Renal cortex interstitium (tissue), 11 donors: Measurements from ENCODE around the gene THSD7A. TPM values are rescaled to one million over a fixed set of nuclear protein-coding genes. Genes with fewer than 3 reads are reported as not detected.

Experiments used
- DNase-seq, 11 donors: peaks; one replicate each; pipeline ENCODE4 v3.0.0-alpha.2; 2013; ENCODE audit warnings: low read depth in 9 of 11, low spot score in 4 of 11; ENCODE audit errors: extremely low read depth in 1 of 11
- polyA plus RNA-seq, 3 donors: library from polyadenylated mRNA; unstranded; fragments of 120-200 nt; gene quantifications; one replicate each; pipeline ENCODE4 v1.2.1, GENCODE V29; 2013; ENCODE audit not compliant: insufficient read length in 3 of 3

Gene THSD7A
- polyA plus RNA-seq, 3 donors = 58.2 to 63.1 (median 63.0) TPM

DNA sequence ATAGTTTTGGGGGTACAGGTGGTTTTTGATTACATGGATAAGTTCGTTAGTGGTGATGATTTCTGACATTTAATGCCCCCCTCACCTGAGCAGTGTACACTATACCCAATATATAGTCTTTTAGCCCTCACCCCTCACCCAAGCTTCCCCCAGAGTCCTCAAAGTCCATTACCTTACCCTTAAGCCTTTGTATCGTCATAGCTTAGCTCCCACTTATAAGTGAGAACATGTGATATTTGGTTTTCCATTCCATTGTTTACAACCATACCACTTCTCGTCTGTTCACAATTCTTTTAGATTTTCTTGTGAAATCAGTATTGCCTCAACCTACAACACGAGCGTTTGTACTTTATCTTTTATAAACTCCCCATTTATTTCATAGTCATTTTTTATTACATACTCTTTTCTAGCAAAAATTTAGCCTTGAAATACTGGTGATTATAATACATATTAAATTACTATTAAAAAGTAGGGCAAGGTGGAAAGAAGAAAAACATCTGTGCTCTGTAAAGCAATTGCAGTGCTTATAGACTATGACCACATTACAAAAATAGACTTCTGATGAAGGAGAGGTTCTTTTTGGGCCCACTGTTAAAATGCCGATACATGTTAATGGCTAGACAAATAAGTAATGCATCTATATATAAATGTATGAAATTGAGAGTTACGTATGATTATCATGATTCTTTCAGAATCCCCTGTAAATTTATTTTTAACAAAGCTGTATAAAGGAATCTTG is 164.8 kb downstream of the THSD7A start:
- no peak for DNase-seq

DNA sequence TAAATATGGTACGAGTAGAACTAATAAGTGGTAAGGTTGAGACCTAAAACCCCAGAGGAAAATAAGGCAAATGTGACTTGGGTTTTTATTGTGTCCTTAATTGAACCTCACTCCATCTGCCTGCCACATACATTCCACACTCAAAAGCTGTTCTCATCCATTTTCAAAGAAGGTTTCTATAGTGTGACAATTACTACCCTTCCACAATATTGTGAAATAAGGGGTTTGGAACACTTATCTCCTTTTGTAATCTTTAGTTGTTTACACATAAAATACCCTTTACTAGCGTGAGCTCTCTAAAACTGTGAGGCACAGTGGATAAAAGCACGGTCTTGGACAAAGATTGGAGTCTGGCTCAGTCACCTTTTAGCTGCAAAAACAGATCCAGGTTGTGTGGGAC is 166.6 kb downstream of the THSD7A start:
- DNase-seq = no peak

DNA sequence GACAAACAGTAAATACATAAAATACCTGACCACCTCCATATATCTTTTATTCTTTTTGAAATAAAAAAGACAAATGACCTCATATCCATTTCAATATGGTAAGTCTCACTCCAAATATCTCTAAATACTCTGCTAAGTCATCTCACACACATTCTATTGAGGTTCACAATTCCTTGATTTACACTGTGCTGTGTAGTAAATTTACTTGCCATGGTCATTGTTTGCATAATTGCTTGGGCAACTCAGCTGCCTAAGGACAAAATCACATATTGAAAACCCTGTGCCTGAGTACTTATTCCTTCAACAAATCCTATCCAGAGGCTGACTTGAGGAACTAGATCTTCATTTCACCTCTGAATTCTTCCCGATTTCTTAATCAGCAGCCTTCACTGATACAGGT is 176.4 kb downstream of the THSD7A start:
- no peak for DNase-seq

DNA sequence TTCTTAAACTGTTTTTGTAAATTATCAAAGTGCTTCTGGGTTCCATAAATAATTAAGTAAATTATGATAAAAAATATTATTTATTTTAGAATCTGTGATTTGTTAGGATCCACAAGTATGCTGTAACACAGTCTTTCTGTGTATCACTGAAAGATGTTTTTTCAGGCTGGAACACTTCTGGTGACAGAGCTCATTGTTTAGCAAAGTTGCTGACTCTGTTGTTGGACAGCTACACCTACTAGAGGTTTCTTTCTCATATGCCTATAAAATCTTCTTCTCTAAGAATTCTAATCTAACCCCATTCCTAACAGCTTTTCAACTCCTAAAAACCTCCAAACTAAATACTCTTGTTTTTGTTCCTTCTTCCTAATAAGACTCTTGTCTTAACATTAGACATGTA is 176.8 kb downstream of the THSD7A start:
- DNase-seq = no peak

DNA sequence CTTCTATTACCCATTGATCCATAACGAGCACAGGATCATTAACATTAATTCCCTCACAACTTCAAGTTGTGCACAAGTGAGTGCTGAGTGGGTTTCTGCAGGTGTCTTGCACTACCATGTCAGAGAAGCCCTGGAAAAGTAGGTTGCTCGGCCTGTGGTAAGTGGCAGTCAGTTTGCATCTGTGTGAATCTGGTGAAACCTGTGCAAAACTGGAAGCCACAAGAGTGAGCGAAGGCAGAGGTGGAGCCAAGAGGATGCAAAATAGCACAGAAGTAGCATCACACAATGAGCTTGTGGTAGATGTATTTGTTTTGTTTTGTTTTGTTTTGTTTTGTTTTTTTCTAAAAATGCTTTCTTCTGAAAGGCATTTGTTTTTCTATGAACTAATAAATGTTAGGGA is 181.5 kb downstream of the THSD7A start:
- no peak for DNase-seq

DNA sequence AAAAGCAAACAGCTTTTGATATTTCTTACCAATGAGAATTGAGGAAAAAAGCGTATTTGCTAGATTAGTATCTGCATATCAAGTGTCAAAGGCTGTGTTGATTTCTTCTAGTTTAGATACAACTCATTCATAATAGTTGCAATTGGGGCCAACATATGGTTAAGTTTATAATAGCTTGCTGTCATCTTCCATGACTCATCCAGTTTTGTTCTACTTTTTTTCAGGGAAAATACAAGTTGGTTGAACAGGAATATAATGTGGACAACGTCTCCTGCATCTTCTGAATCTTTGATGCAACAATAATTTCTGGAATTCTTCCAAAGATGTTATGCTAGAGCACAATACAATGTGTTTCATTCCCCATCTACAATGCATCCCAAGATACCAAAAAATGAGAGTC is 182.0 kb downstream of the THSD7A start:
- DNase-seq = no peak

DNA sequence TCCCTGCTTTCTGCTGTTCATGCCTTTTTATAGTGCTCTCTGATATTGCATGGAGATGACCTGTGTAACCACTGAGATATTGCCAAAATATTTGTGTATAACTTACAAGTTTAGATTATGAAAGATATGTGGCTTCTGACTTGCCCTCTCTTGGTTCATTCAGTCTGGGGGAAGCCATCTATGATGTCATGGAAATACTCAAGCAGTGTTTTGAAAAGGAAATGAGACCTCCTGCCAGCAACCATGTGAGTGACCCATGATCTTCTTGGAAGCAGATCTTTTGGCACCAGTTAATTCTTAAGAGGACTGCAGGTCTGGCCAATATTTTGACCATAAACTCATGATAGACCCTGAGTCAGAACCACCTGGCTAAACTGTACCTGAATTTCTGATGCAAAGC is 183.0 kb downstream of the THSD7A start:
- DNase-seq = no peak

DNA sequence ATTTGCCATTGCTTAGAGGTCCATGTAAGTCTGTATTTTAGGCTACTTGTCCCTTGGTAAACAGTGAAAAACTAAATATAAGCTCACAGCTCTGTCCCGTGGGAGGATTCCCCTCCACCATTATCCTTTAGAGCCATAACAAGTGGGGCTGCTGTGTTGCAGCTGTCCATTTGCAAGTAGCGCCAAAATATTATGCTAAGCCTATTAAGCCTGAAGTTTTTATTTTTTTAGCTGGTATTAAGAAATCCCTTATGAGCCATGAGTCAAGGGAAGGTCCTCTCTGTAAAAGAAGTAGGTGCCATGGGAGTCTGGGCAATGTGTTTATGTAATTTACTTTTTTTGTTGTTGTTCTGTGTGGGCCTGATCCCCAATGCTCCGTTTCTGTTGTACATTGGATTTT is 183.9 kb downstream of the THSD7A start:
- no peak for DNase-seq

DNA sequence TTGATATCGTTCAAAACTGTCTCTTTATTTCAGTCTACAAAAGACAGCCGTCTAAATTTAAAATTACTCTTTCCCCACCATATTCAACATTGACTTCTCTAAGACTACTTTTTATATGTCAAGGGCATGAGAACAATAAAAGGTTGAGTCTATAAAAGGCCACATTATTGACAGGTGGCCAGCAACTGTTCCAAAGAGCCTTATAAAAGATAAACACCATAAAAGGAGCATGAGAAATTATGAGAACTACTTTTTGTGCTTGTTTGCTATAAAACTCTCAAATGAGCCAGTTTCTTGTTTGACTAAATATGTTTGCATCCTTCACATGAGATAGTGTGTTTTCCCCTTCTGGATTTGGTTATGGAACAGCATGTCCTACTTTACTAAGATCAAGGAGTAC is 189.2 kb downstream of the THSD7A start:
- DNase-seq = no peak

DNA sequence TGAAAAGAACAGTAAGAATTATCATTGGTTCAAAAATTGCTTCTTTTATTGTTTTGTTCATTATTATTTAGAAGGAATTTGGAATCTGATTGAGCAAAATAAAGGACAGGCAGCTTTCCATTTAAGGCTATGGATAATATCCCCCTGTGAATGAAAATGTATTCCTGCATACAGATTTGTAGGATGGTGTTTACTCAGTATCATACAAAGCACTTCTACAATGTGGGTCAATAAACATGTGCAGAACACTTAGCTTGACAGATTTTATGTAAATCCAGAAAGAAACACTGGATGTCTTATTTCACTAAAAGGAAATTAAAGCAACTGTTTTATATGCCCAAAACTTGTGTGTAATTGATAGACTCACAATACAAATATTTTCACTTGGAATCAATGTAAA is 189.7 kb downstream of the THSD7A start:
- DNase-seq = no peak

DNA sequence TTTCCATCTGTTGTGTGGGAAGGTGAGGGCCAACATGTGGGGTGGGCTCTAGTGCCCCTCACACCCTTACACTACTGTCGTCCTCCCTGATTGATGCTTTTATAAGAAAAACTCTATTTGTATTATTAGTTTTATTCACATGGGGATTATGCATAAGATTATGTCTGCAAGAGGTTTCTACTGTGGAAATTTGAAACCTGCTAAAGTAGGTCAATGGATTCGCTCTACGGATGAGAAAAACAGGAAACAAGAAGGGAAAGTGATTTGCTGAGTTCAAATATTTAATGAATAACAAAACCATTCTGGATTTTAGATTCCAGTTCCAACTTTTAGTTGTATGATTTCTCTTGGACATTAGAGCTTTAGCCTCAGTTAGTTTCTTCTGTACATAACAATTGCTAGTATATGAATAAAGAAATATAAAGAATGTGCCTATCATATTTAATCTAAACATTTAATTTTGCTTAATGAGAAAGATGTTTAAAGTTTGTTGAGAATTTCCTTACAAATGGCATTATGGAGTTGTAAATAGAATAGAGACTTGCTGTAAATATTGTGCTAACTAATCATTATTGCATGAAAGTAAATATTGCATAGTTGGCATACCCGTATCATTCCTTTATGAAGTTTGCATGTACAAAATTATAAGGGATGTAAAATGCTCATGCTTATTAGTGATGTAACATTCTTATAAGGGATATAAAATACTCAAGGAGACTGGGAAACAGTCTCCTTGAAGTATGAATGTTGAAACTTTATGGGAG is 193.8 kb downstream of the THSD7A start:
- no peak for DNase-seq

DNA sequence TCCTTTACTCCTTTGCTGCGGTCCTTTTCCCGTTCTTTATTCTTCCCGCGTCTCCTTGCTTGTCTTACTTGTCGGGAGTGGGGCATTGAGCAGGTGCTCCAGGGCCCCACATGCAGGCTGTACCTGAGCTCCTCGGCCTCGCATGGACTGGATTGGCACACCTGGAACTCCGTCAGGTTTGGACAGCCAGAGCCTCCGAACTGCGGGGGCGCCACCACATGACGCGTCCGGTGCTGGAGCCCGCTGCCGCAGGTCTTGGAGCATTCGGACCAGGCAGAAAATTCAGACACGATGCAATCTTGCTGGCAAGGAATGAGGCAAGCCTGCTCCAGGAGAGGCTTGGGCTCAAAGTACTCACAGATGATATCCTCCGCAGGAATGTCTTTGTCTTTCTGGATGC is 195.7 kb downstream of the THSD7A start:
- DNase-seq = no peak

DNA sequence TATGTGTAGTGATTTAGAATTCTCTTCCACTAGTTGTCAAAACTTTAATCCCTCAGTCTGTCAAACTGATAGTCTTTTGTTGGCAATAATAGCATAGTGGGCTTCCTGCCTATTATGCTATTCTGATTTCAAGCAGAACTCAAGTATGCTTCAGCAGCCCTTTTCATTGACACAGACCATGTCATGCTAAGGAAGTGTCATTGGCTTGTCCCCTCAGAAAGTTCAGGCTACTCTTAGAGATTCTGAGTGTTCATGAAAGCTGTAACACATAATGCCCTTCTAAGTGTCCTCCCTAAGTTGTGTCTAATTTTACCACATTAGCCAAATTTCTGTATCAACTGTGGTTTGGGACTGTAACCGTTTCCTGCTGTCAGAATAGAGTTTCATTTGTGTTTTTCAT is 198.7 kb downstream of the THSD7A start:
- no peak for DNase-seq

DNA sequence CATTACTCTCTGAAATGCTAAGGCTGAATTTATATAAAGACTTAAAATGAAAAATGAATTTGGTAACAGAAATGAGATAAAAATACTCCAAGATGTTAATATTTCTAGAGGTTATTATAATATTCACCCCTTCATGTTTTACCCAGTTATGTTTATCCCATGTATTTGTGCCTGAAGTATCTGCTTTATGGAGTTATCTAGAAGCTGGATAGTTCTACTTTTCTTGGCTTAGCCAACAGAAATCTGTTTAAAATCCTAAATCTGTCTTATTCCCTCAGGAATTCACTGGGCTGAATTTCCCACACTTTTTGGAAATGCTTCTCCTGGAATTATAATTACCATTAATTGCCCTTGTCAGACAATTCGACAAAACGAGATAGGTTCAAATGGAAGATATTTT is 201.6 kb downstream of the THSD7A start:
- DNase-seq = no peak

DNA sequence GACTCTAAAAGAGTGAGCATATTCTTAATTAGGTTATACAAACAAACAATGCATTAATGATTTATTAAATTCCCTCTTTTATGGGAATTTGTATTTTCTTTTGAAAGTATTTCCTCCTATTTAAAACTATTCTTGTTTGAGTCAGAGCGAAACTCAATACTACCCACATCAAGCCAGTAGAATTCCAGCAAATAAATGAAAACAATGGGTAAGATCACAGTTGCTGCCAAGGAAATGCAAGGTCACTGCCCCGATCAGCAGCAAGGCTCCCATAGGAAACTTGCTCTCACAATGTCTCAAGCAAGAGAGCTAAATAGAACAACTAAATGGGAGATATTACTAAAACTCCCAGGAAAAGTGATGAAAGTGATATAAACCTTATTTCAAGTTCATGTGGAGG is 206.3 kb downstream of the THSD7A start:
- DNase-seq = no peak

DNA sequence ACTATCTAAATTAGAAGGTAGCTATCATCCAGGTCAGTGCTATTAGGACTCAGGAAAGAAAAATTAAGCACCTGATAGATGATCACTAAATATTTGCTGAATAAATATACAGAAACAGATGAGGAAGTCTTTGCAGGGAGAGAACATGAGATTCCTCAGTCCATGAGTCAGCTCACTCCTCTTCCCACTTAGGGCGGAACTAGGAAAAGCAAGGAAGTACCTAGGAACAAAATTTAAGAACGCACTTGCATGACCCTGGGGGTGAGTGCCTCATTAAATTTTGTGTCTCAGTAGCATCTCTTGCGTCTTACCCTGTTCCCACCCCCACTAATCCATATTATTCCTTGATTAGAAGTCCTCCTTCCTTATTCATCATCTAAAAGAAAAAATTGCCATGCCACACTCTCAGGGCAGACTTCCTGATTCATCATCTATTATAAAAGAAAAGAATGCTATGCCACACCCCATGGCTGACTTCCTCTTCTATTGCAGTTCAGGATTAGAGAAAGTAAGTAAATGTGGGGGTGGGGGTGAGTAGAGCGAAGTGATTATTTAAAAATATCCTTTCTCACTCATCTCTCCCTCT is 208.8 kb downstream of the THSD7A start:
- no peak for DNase-seq

DNA sequence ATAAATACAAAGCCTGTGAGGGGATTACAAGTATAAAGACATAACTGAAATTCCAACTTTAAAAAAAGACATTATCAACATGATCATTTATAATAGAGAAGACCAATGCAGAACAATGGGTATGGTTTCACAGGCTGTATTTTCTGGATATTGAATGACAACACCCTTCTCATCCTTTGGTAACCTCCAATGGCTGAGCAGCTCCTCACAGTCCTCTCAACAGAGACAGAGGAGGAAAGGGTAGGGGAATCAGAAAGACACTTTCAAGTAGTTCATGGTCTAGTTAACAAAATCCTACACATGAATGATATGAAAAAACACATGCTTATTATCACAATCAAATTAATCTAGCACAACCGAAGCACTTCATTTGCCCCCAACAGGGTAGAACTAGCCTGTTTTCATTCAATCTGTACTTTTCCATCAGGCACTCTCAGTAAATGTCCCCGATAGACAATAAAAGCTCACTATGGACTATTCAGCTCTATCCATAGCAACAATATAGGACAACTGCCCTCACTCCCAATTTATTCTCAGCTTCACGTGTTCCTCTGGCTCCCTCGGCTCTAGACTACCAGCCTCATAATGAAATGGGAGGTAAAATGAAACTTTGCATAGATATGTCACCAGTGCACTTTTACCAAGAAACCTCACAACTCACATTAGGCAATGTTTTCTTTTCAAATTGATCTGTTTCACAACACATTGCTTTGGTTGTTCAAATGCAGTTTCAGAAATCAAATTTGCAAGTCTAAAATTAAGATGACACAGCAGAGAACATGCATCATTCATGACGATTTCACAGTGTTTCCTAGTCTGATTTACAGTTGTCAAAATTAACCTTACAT is 211.4 kb downstream of the THSD7A start:
- no peak for DNase-seq

DNA sequence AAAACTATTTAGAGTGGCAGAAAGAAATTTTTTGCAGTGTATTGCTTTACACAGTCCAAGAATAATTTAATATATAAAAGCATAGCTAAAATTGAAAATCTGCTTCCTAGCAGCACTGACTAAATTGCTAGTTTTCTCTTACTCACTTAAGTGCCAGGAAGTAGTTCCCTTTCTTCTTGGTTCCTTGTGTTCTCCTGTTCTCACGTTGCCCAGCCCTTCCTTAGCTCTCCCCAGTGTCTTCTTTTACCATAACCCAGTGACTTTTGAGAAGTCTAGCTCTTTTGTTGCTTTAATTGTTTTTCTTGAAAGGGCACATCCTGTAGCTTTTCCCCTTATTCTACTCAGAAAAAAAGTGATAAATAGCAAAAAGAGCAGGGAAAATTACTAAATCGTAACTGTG is 215.5 kb downstream of the THSD7A start:
- DNase-seq = no peak

DNA sequence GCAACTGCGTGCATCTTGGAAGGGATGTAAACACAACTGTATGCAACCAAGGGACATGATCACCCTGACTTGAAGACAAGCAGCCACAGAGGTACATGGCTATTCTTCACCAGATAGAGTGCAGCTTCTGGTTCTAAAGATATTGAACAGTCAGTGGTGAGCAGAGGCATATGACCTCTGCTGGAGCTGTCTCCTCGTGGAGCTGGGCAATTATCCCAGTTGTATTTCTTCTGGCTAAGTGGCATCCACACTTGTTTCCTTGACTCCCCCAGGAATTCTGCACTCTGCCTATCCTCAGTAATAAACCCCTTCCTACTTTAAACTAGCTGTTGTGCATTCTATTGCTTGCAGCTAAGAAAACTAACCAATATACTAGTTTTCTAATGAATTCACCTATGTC is 216.8 kb downstream of the THSD7A start:
- DNase-seq = no peak
